ENCODE measurements around the gene SGPL1. TPM values are rescaled to one million over a fixed set of nuclear protein-coding genes. Genes with fewer than 3 reads are reported as not detected.
"Not testable (repeated sequence)": the region's sequence is repeated elsewhere in the genome, so short reads cannot be mapped to it uniquely, and the experiment has no call there.

Gene SGPL1
- total RNA-seq: 38.1 TPM

- peak; percentile 61 for DNase-seq
Measured at GRCh38 chr10:70815504-70816219, at the start of gene SGPL1. Gene SGPL1 (plus strand): TSS chr10:70815948. CDS start chr10:70816854, 906 bp downstream.

GRCh38 chr10:70768026-70768685, 47.6 kb upstream of the SGPL1 start:
- not testable (repeated sequence) for DNase-seq

- DNase-seq: no peak
Measured at GRCh38 chr10:70769121-70769520, 46.6 kb upstream of the SGPL1 start.

GRCh38 chr10:70770001-70770400, 45.7 kb upstream of the SGPL1 start:
- no peak for DNase-seq

GRCh38 chr10:70770516-70770915, 45.2 kb upstream of the SGPL1 start:
- not testable (repeated sequence) for DNase-seq

GRCh38 chr10:70771311-70772194, 44.2 kb upstream of the SGPL1 start:
- DNase-seq: no peak

GRCh38 chr10:70772627-70773026, 43.1 kb upstream of the SGPL1 start:
- no peak for DNase-seq

- DNase-seq: no peak
Measured at GRCh38 chr10:70773461-70773860, 42.3 kb upstream of the SGPL1 start.

GRCh38 chr10:70773965-70774809, 41.6 kb upstream of the SGPL1 start:
- DNase-seq: no peak

GRCh38 chr10:70774810-70775678, 40.7 kb upstream of the SGPL1 start:
- no peak for DNase-seq

GRCh38 chr10:70775679-70776454, 39.9 kb upstream of the SGPL1 start:
- no peak for DNase-seq

- DNase-seq: no peak
Measured at GRCh38 chr10:70776455-70777005, 39.2 kb upstream of the SGPL1 start.

GRCh38 chr10:70777063-70777875, 38.5 kb upstream of the SGPL1 start:
- DNase-seq: no peak

- no peak for DNase-seq
Measured at GRCh38 chr10:70778267-70778924, 37.4 kb upstream of the SGPL1 start.

GRCh38 chr10:70779088-70779487, 36.7 kb upstream of the SGPL1 start:
- peak; percentile 85 for DNase-seq

GRCh38 chr10:70779511-70780369, 36.0 kb upstream of the SGPL1 start:
- DNase-seq: no peak

GRCh38 chr10:70780370-70780760, 35.4 kb upstream of the SGPL1 start:
- DNase-seq: no peak
